Right lung (tissue), 5 donors: Measurements from ENCODE around the gene SNX19. TPM values are rescaled to one million over a fixed set of nuclear protein-coding genes. Genes with fewer than 3 reads are reported as not detected.

Source experiments
- DNase-seq, 2 donors: peaks; one replicate each; pipeline ENCODE4 v3.0.0-alpha.2; 2013
- polyA plus RNA-seq, 5 donors: library from polyadenylated mRNA; unstranded; fragments of 120-200 nt; gene quantifications; one replicate each; pipeline versions ENCODE4 v1.2.1 to v1.2.3, GENCODE V29; 2013; ENCODE audit warnings: inconsistent platforms in 1 of 5, low replicate concordance in 1 of 5; ENCODE audit not compliant: insufficient read length in 5 of 5, insufficient read depth in 1 of 5

The SNX19 gene
- polyA plus RNA-seq, 5 donors: 30.0 to 40.8 (median 37.2) TPM

GRCh38 chr11:130908061-130908460 lies 8.2 kb downstream of the SNX19 start:
- DNase-seq: no peak

GRCh38 chr11:130907229-130907628 lies 9.1 kb downstream of the SNX19 start:
- DNase-seq: no peak

DNA sequence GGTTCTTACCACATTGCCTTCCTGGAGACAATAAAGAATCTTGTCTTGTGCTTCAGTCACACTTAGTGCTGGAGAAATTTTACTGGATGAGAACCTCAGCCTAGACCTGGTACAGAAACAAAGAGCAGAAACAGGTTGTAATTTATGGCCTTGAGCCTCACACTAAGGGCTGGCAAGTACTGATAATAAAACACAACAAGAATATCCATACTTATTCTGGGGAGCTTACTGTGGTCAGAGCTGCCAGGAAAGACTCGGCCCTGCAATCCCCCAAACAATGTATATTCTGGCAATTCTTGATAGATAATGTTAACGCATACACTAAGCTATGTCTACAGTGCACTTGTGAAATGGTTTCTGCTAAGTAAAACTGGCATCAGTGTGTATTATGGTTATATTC lies 9.7 kb downstream of the SNX19 start:
- DNase-seq: no peak

DNA sequence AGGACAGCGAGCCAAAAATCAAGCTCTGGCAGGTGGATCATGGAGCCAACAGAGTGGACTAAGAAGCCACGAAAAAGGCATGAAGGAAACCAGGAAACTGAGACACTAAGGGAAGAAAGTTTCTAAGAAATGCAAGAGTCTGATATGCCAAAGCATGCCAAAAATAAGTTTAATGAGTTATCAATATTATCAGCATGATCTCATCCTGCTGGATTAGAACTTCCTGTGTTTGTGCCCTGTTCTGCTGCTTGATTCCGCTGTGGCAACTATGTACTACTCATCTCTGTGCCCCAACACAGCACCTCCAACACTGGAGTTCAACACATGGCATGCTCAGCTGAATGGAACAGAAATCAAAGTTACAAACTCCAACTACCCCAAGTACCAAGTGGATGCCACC lies 10.8 kb downstream of the SNX19 start:
- no peak for DNase-seq

GRCh38 chr11:130904380-130904779 lies 11.9 kb downstream of the SNX19 start:
- no peak for DNase-seq

GRCh38 chr11:130902380-130902779 lies 13.9 kb downstream of the SNX19 start:
- no peak for DNase-seq

DNA sequence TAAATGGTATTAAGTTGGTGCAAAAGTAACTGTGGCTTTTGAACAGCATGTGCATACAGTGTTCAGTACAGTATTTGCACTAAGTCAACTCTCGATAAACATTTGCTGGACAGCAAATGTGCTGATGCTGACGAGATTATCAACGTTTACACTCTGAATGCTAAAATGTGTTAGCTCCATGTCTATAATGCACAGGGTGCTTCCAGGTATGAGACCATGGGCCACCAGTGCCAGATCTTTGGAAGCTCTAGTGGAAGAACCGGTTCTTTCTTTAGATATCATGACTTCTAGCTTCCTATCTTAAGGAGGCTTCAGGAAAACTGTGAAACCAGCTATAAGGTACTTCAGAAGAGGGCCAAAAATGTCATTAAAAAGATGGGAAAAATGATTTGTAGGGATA lies 17.2 kb downstream of the SNX19 start:
- DNase-seq: no peak

- DNase-seq: peak; percentile 82 to 86
Observed at GRCh38 chr11:130897262-130898182, 18.8 kb downstream of the SNX19 start.

GRCh38 chr11:130894322-130895025 lies 21.8 kb downstream of the SNX19 start:
- peak; percentile 44 to 75 for DNase-seq

DNA sequence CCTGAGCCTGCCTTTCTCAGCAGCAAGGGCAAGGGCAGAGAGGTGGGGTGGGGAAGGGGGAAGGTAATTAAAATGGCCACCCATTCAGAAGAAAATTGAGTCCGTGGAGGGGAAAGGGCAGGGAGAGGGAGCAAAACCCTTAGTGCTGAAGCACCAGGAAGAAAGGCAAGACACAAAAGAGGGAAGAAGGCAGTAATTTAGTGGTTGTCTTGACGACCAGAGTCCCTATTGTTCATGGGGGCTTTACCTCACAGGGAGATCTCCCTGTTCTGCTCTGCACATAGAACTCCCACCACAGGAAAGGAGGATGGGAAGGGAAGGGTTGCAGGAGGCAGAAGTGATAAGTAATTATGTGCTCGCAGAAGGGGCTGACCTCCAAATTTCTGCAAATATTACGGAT lies 23.4 kb downstream of the SNX19 start:
- no peak for DNase-seq

- DNase-seq: no peak
Observed at GRCh38 chr11:130891326-130891725, 25.0 kb downstream of the SNX19 start.

DNA sequence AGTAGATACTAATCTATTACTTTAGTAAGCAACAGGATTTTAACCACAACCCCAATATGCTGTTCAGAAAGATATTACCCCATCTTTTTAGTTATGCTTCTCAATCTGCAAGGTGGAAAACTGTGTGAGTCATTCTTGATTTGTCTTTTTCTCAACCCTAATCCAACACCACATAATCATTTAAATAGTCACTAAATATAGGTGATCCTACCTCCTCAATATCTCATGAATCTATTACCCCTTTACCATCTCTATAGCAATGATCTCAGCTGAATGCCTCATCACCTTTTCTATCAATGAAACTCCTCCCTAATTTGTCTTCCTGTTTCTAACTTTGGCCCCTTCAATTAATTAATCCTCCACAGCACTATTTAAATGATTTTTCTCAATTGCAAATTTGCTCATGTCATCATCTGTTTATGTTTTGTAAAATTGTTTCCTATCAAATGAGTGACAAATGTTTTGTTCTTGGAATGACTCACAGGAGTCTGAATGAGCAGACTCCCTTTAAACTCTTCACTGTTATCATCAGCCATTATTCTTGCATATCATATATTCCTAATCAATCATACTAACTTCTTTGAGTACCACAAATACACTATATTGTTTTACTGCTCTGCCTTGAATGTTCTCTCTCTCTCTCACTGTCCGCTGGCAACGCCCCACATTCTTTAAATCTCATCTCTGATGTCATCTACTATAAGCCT lies 26.1 kb downstream of the SNX19 start:
- no peak for DNase-seq

DNA sequence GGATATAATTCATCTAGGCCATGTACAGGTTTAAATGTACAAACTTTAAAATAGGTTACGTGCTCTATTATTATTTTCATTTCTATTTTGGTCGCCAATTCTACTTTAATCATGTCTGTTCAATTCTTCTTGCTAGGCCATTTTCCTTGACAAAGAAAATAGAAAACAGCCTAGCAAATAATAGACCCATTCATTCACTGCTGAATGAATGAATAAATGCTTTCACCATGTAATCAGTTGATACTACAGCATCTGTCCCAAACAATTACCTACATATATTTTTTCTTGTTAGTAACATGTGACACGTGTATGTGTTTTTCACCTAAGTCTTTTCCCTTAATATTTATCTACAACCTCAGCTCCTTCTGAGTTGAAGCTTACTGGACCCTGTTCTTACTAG lies 27.5 kb downstream of the SNX19 start:
- no peak for DNase-seq

GRCh38 chr11:130886704-130887103 lies 29.6 kb downstream of the SNX19 start:
- DNase-seq: no peak

GRCh38 chr11:130882138-130882551 lies 34.1 kb downstream of the SNX19 start:
- DNase-seq: no peak

GRCh38 chr11:130881475-130882137 lies 34.7 kb downstream of the SNX19 start:
- no peak for DNase-seq

DNA sequence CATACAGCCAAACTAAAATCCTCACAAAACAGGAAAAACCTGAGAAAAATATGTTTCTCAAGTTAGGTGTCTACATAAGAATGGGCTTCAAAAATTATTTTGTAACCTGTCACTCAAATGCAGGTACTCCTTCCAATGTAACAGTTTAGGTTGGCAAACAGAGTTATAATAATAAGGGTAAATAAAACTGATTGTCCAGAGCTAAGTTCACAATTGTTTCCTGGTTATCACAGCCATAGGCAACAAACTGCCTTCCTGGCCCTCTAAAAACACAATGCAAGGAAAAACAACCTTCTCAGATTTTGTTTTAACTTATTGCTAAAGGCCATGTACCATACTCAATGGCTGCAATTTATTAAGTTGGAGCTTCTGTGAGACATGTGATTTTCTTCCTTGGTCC lies 36.4 kb downstream of the SNX19 start:
- no peak for DNase-seq

DNA sequence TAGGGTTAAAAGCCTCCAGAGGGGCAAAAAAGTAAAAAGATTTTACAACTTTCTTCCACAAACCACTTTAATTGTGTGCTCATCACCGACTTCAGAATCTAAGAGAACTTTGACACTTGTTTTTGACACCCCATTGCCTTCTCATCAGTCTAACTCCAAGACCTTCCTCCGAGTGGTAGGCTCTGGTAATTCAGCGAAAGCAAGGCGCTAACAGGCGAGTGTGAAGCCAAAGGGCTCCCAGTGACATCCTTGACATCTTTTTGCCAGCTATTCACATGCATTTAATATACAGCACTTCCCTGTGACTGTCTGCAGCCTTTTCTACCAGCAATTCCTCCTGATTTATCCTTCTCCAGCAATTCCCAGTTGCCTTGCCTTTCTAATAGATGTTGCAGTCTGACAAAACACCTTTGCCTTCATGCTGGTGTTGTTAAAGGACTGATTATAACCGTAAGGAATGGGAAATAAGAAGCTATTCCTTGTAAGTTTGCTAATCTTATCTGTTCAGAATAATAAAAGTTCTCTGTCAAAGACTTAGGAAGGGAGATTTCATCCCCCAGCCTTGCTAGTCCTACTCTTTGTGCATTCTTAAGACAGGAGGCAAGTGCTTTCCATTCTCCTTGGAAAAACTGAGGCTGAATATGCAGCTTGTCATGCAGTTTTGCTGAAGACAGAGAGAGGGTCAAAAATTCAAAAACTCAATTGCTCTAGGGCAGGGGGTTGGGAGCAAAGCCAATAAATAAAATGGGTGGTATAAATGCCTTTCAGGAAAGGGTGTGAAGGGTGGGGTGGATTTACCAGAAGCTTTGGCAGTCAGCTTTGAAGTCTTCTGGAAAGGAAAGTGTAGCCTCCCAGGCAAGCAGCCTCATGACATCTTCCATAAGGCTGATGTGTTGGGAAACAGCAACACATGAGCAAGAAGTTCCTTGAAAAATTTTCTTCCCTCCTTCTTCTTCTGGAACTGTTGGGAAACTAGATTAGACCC lies 39.1 kb downstream of the SNX19 start:
- no peak for DNase-seq

- DNase-seq: no peak
Observed at GRCh38 chr11:130876100-130876499, 40.2 kb downstream of the SNX19 start.

DNA sequence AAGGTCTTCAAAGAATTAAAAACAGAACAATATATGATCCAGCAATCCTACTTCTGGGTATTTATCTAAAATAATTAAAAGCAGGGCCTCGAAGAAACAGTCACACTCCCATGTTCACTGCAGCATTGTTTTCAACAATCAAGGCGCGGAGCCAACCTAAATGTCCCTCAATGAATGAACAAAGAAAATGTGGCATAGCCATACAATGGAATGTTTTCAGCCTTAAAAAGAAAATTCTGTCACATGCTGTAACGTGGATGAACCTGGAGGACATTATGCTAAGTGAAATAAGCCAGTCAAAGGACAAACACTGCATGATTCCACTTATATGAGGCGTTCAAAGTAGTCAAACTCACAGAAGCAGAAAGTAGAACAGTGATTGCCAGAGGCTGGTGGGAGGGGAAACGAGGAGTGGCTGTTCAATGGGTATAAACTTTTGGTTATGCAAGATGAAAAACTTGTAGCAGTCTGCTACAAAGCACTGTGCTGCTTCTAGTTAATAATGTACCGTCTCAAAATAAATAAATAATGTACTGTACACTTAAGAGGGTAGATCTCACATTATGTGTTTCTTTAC lies 41.2 kb downstream of the SNX19 start:
- no peak for DNase-seq
